ENCODE measurements around the gene RYR1. TPM values are rescaled to one million over a fixed set of nuclear protein-coding genes. Genes with fewer than 3 reads are reported as not detected.
A peak's percentile ranks its signal among the peaks of the same experiment; 100 is the strongest.
"Not testable (repeated sequence)": the region's sequence is repeated elsewhere in the genome, so short reads cannot be mapped to it uniquely, and the experiment has no call there.

RYR1 gene
- total and polyA plus RNA-seq, 7 donors, result under 0.01 to 4.1 (median 0.85) TPM

GRCh38 chr19:38424272-38424671 is 9.2 kb upstream of the RYR1 start:
- peaks cover 0 to 41% (median 13%) of the 10 kb centered on the region in 3 donors for H3K27me3 ChIP-seq
- intact Hi-C loops (cut with DNase I), result no loop called here
- no peaks in the 10 kb centered on the region for H3K4me1 ChIP-seq
- TF ChIP-seq EP300 (IDR thresholded peaks at IDR 0.05) (no peak), CTCF (IDR thresholded peaks at IDR 0.05) (no peak), POLR2A (IDR thresholded peaks at IDR 0.05) (no peak), POLR2AphosphoS5 (IDR thresholded peaks at IDR 0.05) (no peak)
- no peak overlapping the region for H3K4me3 ChIP-seq
- H3K9me3 ChIP-seq, result no peaks in the 10 kb centered on the region
- H3K27ac ChIP-seq, result no peak overlapping the region
- DNase-seq, result no peak
- no peaks in the 10 kb centered on the region for H3K36me3 ChIP-seq
- WGBS, 2 donors, result 61 to 84% methylated on average over 5 of the region's 5 CpGs

GRCh38 chr19:38425222-38425809 is 8.2 kb upstream of the RYR1 start:
- 71 to 76% methylated on average over 7 of the region's 7 CpGs for WGBS, 2 donors
- Histone ChIP-seq H3K9me3 (no peaks in the 10 kb centered on the region), H3K27me3 (peaks cover 0 to 37% (median 8%) of the 10 kb centered on the region in 3 donors), H3K27ac (no peak overlapping the region), H3K4me3 (peak overlapping the region in 3 of 4 donors; percentile 16 to 35 (median 28)), H3K4me1 (no peaks in the 10 kb centered on the region), H3K36me3 (no peaks in the 10 kb centered on the region)
- DNase-seq, result no peak
- TF ChIP-seq POLR2A (IDR thresholded peaks at IDR 0.05) (no peak), CTCF (IDR thresholded peaks at IDR 0.05) (no peak), POLR2AphosphoS5 (IDR thresholded peaks at IDR 0.05) (no peak), EP300 (IDR thresholded peaks at IDR 0.05) (no peak)
- intact Hi-C loops (cut with DNase I), result no loop called here

GRCh38 chr19:38425810-38426466 is 7.6 kb upstream of the RYR1 start, which contains the start of gene RASGRP4:
Gene RASGRP4, minus strand, starts transcription at chr19:38426219. Its CDS starts 128 bp downstream, at chr19:38426091.
- Histone ChIP-seq H3K27ac (no peak within 1 kb of the TSS), H3K27me3 (peaks cover 0 to 32% (median 8%) of the 10 kb centered on the region in 3 donors)
- DNase-seq, result no peak

GRCh38 chr19:38427035-38427677 is 6.3 kb upstream of the RYR1 start:
- H3K27ac ChIP-seq; intact Hi-C loops (cut with DNase I); DNase-seq; H3K4me1 ChIP-seq; H3K36me3 ChIP-seq; H3K9me3 ChIP-seq; H3K4me3 ChIP-seq: not testable (repeated sequence)
- WGBS, 2 donors, result 60 to 62% methylated on average over 16 to 17 of the region's 17 CpGs
- peaks cover 0 to 33% (median 8%) of the 10 kb centered on the region in 3 donors for H3K27me3 ChIP-seq

More at GRCh38 chr19:38425810-38426466, 7.6 kb upstream of the RYR1 start, which contains the start of gene RASGRP4:
- intact Hi-C loops (cut with DNase I), result no loop called here
- Histone ChIP-seq H3K4me3 (peak within 1 kb of the TSS in 3 of 4 donors; percentile 16 to 35 (median 28)), H3K36me3 (no peaks in the 10 kb centered on the region), H3K4me1 (no peaks in the 10 kb centered on the region), H3K9me3 (no peaks in the 10 kb centered on the region)
- 24 to 48% methylated on average over 20 of the region's 20 CpGs for WGBS, 2 donors
- TF ChIP-seq POLR2A (IDR thresholded peaks at IDR 0.05) (no peak), CTCF (IDR thresholded peaks at IDR 0.05) (no peak), POLR2AphosphoS5 (IDR thresholded peaks at IDR 0.05) (no peak), EP300 (IDR thresholded peaks at IDR 0.05) (no peak)
